ENCODE results near the gene TCOF1. TPM values are rescaled to one million over a fixed set of nuclear protein-coding genes. Genes with fewer than 3 reads are reported as not detected.

The TCOF1 gene
- total RNA-seq, 1 donor from 2014 or later, result 27.1 TPM

- TF ChIP-seq CTCF (IDR thresholded peaks at IDR 0.05), result no peak
- no peak for DNase-seq
- peaks cover 39% of the 10 kb centered on the region for H3K36me3 ChIP-seq
- no peaks in the 10 kb centered on the region for H3K9me3 ChIP-seq
- no peak overlapping the region for H3K4me3 ChIP-seq
- ATAC-seq, result no peak
- no peaks in the 10 kb centered on the region for H3K27me3 ChIP-seq (ENCODE audit: low read depth)
- no peak overlapping the region for H3K27ac ChIP-seq
- intact Hi-C loops (cut with DNase I), result no loop called here
- peaks cover 4% of the 10 kb centered on the region for H3K4me1 ChIP-seq
Measured at GRCh38 chr5:150440948-150441812, 83.7 kb downstream of the TCOF1 start.

DNA sequence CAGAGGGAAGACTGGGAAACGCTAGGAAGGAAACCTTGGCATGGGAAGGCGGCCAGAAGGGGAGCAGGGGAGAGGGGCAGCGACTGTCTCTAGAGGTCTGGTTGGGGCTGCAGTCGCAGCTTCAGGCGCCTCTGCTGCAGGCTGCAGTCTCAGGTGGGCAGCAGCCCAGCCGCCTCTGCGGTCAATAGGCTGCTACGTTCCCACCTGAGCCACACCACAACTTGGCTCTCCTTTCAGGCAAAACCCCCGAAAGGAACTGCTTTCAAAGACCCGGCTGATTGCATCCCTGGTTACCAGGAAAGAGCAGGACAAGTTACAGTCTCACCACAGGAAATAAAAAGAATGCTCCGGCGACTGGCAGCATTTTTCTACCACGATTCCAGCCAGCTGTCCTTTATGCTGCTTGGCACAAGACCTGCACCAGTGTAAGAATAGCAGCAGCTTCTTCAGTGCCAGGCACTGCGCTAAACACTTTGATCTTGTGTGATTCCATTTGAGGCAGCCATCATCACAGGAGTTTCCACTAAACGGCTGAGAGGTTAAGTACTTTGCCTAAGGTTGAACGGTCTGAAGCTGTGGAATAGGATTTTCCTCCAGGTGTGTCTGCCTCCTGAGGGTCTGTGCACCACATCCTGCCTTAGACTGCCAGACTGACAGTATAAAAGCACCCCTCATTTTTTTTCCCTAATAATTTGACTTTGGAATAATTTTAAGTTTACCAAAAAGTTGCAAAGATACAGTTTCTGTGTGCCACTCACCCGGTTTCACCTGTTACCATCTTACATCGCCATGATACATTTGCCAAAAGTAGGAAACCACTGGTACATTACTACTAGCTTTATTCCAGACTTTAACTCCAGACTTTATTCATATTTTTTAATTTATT lies 84.6 kb downstream of the TCOF1 start:
- TF ChIP-seq CTCF (IDR thresholded peaks at IDR 0.05), result no peak
- Histone ChIP-seq H3K9me3 (no peaks in the 10 kb centered on the region), H3K27ac (no peak overlapping the region), H3K4me1 (peaks cover 7% of the 10 kb centered on the region), H3K27me3 (ENCODE audit: low read depth) (no peaks in the 10 kb centered on the region), H3K36me3 (peaks cover 48% of the 10 kb centered on the region), H3K4me3 (no peak overlapping the region)
- ATAC-seq (peak in 1 of 2 donors; percentile 13), DNase-seq (no peak)
- intact Hi-C loops (cut with DNase I), result no loop called here

GRCh38 chr5:150442699-150443080 lies 85.2 kb downstream of the TCOF1 start:
- DNase-seq (no peak), ATAC-seq (no peak)
- Histone ChIP-seq H3K27me3 (ENCODE audit: low read depth) (no peaks in the 10 kb centered on the region), H3K4me1 (peaks cover 11% of the 10 kb centered on the region), H3K4me3 (no peak overlapping the region), H3K9me3 (no peaks in the 10 kb centered on the region), H3K27ac (no peak overlapping the region), H3K36me3 (peaks cover 54% of the 10 kb centered on the region)
- intact Hi-C loops (cut with DNase I), result no loop called here
- TF ChIP-seq CTCF (IDR thresholded peaks at IDR 0.05), result no peak

DNA sequence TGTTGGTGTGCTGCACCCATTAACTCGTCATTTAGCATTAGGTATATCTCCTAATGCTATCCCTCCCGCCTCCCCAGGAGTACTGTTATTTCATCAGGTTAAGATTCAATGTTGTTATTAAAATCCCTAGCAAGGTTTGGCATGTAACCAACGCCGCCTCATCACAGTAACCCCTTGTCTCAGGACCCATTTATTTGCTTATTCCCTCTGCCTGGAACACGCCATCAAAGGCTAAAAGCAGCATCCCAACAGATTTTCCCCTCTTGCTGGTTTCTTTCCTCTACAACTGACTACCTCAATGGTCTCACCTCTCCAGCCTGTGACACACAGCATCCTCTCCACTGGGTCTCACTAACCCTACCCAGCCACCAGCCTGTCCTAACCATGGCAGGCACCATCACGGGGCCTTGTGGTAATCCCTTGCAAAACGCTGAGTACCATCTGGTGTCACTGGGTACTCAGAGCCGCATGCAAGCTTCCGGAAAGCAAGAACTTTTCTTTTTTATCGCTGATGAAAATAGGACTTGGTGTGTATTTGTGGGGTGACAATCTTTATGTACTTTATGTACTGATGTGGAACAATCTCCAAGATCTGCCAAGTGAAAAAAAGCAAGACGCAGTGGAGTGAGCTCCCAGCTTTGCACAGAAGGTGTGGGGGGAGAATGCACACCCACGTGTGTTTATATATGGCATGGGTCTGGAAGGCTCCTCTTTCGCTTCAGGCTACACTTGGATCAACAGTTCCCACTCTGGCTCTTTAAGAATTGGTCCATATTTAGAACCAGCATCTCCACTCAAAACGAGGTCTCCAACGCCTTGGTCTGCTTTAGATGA lies 86.0 kb downstream of the TCOF1 start:
- ATAC-seq (no peak), DNase-seq (no peak)
- Histone ChIP-seq H3K4me1 (peaks cover 19% of the 10 kb centered on the region), H3K27me3 (ENCODE audit: low read depth) (no peaks in the 10 kb centered on the region), H3K36me3 (peaks cover 62% of the 10 kb centered on the region), H3K27ac (no peak overlapping the region), H3K4me3 (no peak overlapping the region), H3K9me3 (no peaks in the 10 kb centered on the region)
- intact Hi-C loops (cut with DNase I), result no loop called here
- TF ChIP-seq CTCF (IDR thresholded peaks at IDR 0.05), result no peak

DNA sequence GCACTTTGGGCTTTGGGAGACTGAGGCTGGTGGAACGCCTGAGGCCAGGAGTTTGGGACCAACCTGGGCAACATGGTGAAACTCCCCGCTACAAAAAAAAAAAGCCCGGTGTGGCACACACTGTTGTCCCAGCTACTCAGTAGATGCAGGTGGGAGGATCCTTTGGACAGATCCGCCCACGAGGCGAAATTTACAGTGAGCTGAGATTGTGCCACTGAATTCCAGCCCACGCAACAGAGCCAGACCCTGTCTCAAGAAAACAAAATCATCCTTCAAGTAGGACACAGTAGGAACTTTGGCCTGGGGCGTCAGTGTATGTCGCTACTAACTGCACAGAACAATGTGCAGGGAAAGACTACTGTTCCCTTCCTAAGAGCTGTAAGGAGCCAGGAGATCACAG lies 87.3 kb downstream of the TCOF1 start:
- no peak for TF ChIP-seq CTCF (IDR thresholded peaks at IDR 0.05)
- no peak for ATAC-seq
- H3K9me3 ChIP-seq, result no peaks in the 10 kb centered on the region
- no peak for DNase-seq
- peaks cover 23% of the 10 kb centered on the region for H3K4me1 ChIP-seq
- H3K36me3 ChIP-seq, result peaks cover 62% of the 10 kb centered on the region
- no peak overlapping the region for H3K4me3 ChIP-seq
- intact Hi-C loops (cut with DNase I), result no loop called here
- H3K27ac ChIP-seq, result no peak overlapping the region
- H3K27me3 ChIP-seq (ENCODE audit: low read depth), result no peaks in the 10 kb centered on the region

Data from lower lobe of right lung (tissue), 2 donors.